Measurements from ENCODE around the gene RNF225. TPM values are rescaled to one million over a fixed set of nuclear protein-coding genes. Genes with fewer than 3 reads are reported as not detected.

The RNF225 gene
- total and polyA plus RNA-seq, 2 of the 13 experiments (the other 11 are each of a cell fraction or from before 2014, with no cell fraction given): not detected

DNA sequence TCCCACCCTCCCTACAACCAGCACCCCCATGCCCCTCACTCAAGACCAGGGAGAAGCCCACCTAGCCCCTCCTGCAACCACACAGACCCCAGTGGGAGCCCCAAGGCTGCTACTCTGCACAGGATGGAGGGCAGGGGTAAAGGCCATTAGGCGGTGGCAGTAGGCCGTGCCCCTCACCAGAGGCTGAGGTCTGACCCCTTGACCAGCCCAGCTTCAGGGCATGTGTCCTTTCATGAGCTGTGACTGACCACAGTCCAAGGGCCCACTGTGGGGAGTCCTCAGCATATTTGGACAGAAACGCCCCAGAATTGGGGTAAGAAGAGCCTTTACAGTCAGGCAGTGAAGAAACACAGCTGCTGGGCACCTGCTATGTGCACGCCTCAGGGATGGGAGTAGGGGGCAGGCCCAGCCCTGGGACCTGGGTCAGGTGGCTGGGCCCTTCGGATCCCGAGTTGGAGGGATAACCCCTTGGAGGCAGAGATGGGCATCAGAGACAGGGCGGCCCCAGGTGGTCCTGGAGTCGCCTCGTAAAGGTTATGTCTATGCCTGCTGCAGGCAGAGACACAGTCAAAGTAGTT is 10.1 kb upstream of the RNF225 start:
- intact Hi-C loops (cut with micrococcal nuclease; ENCODE audit: unreplicated experiment) (loop anchor here (5.0 kb wide), 1 partner anchor 203 kb away; the partner anchor contains the start of gene ZNF274), in situ Hi-C loops (cut with HindIII; ENCODE audit: extremely low pct_ligation_motif_present, low pct_unique_long_range_greater_than_20kb) (no loop called here)
- Histone ChIP-seq H3K9ac (ENCODE audit: insufficient read depth, low read depth, low read length) (peak overlapping the region; percentile 97), H3K27ac (ENCODE audit: extremely low read length, insufficient read depth, low read length) (peak overlapping the region; percentile 99), H3K4me3 (replicated peaks in 1 of 3; ENCODE audit: insufficient read depth in 1 of 3, low read depth in 2 of 3, low read length in 3 of 3) (peak overlapping the region; percentile 76 to 98 (median 92); a peak in 5 of 6 replicates), H3K4me1 (ENCODE audit: insufficient read depth, low read length) (peaks cover 46% of the 10 kb centered on the region), H2AFZ (ENCODE audit: low read length) (no peak overlapping the region), H3K27me3 (ENCODE audit: control insufficient read depth in 1 of 2, insufficient read depth in 2 of 2, low read length in 2 of 2) (no peaks in the 10 kb centered on the region; a peak in 1 of 5 replicates), H3K79me2 (ENCODE audit: insufficient read depth, low read length) (peaks cover 35% of the 10 kb centered on the region), H3K9me3 (ENCODE audit: low read length) (no peaks in the 10 kb centered on the region), H4K20me1 (ENCODE audit: insufficient read depth, low read length) (peaks cover 23% of the 10 kb centered on the region), H3K4me2 (ENCODE audit: low read depth, low read length) (peak overlapping the region; percentile 99), H3K36me3 (replicated peaks in 1 of 2; ENCODE audit: control insufficient read depth in 1 of 2, insufficient read depth in 2 of 2, low read length in 2 of 2) (peaks cover 0 to 15% of the 10 kb centered on the region in 2 experiments; a peak in 3 of 5 replicates)
- WGBS (ENCODE audit: low lambda C conversion rate): 51% methylated on average over 4 of the region's 9 CpGs
- ChIA-PET POLR2A (interaction anchor here (1.0 to 4.6 kb wide), 4 partner anchors 12 to 59 kb away, joined by 3 to 19 read pairs (median 6); partner anchors contain the start of genes ZNF497, ZNF584 and ZSCAN22), CTCF (ENCODE audit: low intra/inter-chr PET ratio, low total read pairs) (no interaction called here)
- no TSS peak for BruUV-seq (replicated peaks)
- FAIRE-seq: no peak
- no peak for ATAC-seq
- no peak for DNase-seq (ENCODE audit: low spot score)
- TF ChIP-seq, protein P1, sequence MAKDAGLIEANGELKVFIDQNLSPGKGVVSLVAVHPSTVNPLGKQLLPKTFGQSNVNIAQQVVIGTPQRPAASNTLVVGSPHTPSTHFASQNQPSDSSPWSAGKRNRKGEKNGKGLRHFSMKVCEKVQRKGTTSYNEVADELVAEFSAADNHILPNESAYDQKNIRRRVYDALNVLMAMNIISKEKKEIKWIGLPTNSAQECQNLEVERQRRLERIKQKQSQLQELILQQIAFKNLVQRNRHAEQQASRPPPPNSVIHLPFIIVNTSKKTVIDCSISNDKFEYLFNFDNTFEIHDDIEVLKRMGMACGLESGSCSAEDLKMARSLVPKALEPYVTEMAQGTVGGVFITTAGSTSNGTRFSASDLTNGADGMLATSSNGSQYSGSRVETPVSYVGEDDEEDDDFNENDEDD (CRISPR knock-in tag; IDR thresholded peaks at IDR 0.05; ENCODE audit: borderline replicate concordance): no peak
- no peak for TF ChIP-seq CC2D1A (CRISPR knock-in tag; IDR thresholded peaks at IDR 0.05)
- no peak for TF ChIP-seq THYN1 (CRISPR knock-in tag; IDR thresholded peaks at IDR 0.05; ENCODE audit: borderline replicate concordance, low read depth)
- no peak for TF ChIP-seq NONO (IDR thresholded peaks at IDR 0.05)
- TF ChIP-seq NONO (CRISPR knock-in tag; conservative IDR thresholded peaks at IDR 0.05): 0 out of 2 replicates have a peak, but pooled peaks have one; percentile 29
- 0 out of 2 replicates have a peak, but pooled peaks have one; percentile 20 for TF ChIP-seq POLR2AphosphoS5 (IDR thresholded peaks at IDR 0.05; ENCODE audit: low read depth, low read length)
- no peak for TF ChIP-seq ZSCAN9 (CRISPR knock-in tag; IDR thresholded peaks at IDR 0.05; ENCODE audit: borderline replicate concordance)
- TF ChIP-seq, protein P2, sequence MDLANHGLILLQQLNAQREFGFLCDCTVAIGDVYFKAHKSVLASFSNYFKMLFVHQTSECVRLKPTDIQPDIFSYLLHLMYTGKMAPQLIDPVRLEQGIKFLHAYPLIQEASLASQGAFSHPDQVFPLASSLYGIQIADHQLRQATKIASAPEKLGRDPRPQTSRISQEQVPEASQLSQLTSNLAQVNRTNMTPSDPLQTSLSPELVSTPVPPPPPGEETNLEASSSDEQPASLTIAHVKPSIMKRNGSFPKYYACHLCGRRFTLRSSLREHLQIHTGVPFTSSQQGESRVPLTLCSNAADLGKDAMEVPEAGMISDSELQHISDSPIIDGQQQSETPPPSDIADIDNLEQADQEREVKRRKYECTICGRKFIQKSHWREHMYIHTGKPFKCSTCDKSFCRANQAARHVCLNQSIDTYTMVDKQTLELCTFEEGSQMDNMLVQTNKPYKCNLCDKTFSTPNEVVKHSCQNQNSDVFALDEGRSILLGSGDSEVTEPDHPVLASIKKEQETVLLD (CRISPR knock-in tag; IDR thresholded peaks at IDR 0.05; ENCODE audit: low read depth): 0 out of 2 replicates have a peak, but pooled peaks have one; percentile 7
- TF ChIP-seq DNMT1 (CRISPR knock-in tag; IDR thresholded peaks at IDR 0.05): no peak
- TF ChIP-seq, protein P3, sequence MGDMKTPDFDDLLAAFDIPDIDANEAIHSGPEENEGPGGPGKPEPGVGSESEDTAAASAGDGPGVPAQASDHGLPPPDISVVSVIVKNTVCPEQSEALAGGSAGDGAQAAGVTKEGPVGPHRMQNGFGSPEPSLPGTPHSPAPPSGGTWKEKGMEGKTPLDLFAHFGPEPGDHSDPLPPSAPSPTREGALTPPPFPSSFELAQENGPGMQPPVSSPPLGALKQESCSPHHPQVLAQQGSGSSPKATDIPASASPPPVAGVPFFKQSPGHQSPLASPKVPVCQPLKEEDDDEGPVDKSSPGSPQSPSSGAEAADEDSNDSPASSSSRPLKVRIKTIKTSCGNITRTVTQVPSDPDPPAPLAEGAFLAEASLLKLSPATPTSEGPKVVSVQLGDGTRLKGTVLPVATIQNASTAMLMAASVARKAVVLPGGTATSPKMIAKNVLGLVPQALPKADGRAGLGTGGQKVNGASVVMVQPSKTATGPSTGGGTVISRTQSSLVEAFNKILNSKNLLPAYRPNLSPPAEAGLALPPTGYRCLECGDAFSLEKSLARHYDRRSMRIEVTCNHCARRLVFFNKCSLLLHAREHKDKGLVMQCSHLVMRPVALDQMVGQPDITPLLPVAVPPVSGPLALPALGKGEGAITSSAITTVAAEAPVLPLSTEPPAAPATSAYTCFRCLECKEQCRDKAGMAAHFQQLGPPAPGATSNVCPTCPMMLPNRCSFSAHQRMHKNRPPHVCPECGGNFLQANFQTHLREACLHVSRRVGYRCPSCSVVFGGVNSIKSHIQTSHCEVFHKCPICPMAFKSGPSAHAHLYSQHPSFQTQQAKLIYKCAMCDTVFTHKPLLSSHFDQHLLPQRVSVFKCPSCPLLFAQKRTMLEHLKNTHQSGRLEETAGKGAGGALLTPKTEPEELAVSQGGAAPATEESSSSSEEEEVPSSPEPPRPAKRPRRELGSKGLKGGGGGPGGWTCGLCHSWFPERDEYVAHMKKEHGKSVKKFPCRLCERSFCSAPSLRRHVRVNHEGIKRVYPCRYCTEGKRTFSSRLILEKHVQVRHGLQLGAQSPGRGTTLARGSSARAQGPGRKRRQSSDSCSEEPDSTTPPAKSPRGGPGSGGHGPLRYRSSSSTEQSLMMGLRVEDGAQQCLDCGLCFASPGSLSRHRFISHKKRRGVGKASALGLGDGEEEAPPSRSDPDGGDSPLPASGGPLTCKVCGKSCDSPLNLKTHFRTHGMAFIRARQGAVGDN (CRISPR knock-in tag; IDR thresholded peaks at IDR 0.05): peak; percentile 11; the same call in 1 of the 2 replicates
- TF ChIP-seq ELF4 (CRISPR knock-in tag; IDR thresholded peaks at IDR 0.05; ENCODE audit: borderline replicate concordance): no peak
- no peak for TF ChIP-seq ZNF788 (CRISPR knock-in tag; IDR thresholded peaks at IDR 0.05; ENCODE audit: borderline replicate concordance)
- TF ChIP-seq ZNF124 (CRISPR knock-in tag; IDR thresholded peaks at IDR 0.05): no peak
- TF ChIP-seq ZNF335 (CRISPR knock-in tag; IDR thresholded peaks at IDR 0.05): no peak
- TF ChIP-seq, protein P4, sequence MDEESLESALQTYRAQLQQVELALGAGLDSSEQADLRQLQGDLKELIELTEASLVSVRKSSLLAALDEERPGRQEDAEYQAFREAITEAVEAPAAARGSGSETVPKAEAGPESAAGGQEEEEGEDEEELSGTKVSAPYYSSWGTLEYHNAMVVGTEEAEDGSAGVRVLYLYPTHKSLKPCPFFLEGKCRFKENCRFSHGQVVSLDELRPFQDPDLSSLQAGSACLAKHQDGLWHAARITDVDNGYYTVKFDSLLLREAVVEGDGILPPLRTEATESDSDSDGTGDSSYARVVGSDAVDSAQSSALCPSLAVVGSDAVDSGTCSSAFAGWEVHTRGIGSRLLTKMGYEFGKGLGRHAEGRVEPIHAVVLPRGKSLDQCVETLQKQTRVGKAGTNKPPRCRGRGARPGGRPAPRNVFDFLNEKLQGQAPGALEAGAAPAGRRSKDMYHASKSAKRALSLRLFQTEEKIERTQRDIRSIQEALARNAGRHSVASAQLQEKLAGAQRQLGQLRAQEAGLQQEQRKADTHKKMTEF (CRISPR knock-in tag; IDR thresholded peaks at IDR 0.05): no peak
- TF ChIP-seq ZNF382 (CRISPR knock-in tag; IDR thresholded peaks at IDR 0.05; ENCODE audit: borderline replicate concordance): no peak
